SH-SY5Y (cell line): ENCODE data around the gene ADAMTS5.

ENCODE experiments used
- GATA2 ChIP-seq: IDR thresholded peaks from 2 replicates; pipeline ENCODE4 v1.6.1; 2011; ENCODE audit warnings: mild to moderate bottlenecking, low read depth, low read length
- GATA3 ChIP-seq: IDR thresholded peaks from 2 replicates; pipeline ENCODE4 v1.6.1; 2011; ENCODE audit warnings: low read depth, mild to moderate bottlenecking, low read length, moderate library complexity

DNA sequence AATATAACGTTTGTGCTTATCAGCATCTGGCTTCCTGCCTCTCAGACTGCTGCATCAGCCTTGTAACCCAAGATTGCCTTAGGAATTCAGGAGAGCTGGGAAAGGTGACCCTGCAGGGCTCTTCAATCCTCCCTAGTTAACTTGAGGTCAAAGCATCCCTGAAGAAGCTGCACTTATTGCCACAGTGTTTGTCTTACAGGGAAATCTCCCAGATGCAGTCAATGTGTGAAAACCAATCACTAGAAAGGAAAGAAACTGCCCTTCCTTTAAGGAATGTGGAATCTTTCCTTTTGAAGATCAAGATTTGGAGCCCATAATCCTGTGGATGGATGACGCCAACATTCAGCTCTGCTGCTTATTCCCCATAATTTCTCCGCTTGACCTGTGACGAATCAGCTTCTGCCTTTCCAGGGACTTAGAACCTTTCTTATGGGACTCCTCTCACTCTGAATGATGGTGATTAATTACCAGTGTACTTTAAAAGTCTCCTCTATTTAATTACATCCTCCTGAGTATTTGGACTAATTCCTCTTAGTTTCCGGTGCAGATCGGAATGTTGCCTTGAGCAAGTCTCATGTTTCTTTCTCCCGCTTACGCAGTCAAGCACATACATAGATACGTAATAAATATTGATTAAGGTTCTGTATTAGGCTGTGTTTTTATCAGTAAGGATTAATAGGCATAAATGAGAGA is 14.4 kb downstream of the ADAMTS5 start:
- no peak for TF ChIP-seq GATA2
- TF ChIP-seq GATA3, result no peak
